Smooth muscle cell (in vitro differentiated cells): ENCODE results near the gene HDHD5. TPM values are rescaled to one million over a fixed set of nuclear protein-coding genes. Genes with fewer than 3 reads are reported as not detected.
"Not testable (repeated sequence)": the region's sequence is repeated elsewhere in the genome, so short reads cannot be mapped to it uniquely, and the experiment has no call there.

Source experiments
- DNase-seq: peaks from one replicate; lab custom pipeline; 2025; ENCODE audit not compliant: unreplicated experiment; lab: John Stamatoyannopoulos, UW
- H2AFZ ChIP-seq: fragments of 200-600 bp; sonication (generic); 2 replicates; pipeline ENCODE4 v1.6.0; 2016; ENCODE audit warnings: antibody characterized with exemption, low read depth, mild to moderate bottlenecking
- H3F3A ChIP-seq: fragments of 200-600 bp; sonication (generic); 2 replicates; pipeline ENCODE4 v1.6.0; 2017; ENCODE audit warnings: antibody characterized with exemption, low read depth
- H3K27ac ChIP-seq: fragments of 200-600 bp; sonication (generic); 2 replicates; pipeline ENCODE4 v1.5.1; 2016; ENCODE audit warnings: low read depth, mild to moderate bottlenecking
- H3K27me3 ChIP-seq: fragments of 200-600 bp; sonication (generic); 2 replicates; pipeline ENCODE4 v1.6.1; 2016; ENCODE audit warnings: low read depth, mild to moderate bottlenecking
- H3K36me3 ChIP-seq: fragments of 200-600 bp; sonication (generic); 2 replicates; pipeline ENCODE4 v1.5.1; 2016; ENCODE audit warnings: low read depth
- H3K4me1 ChIP-seq: fragments of 200-600 bp; sonication (generic); 2 replicates; pipeline ENCODE4 v1.5.1; 2016; ENCODE audit warnings: low read depth
- H3K4me2 ChIP-seq: fragments of 200-600 bp; sonication (generic); 2 replicates; pipeline ENCODE4 v1.6.0; 2016; ENCODE audit warnings: mild to moderate bottlenecking
- H3K4me3 ChIP-seq: fragments of 200-600 bp; sonication (generic); 2 replicates; pipeline ENCODE4 v1.5.1; 2016; ENCODE audit warnings: mild to moderate bottlenecking
- H3K79me2 ChIP-seq: fragments of 200-600 bp; sonication (generic); 2 replicates; pipeline ENCODE4 v1.6.0; 2016; ENCODE audit warnings: low read depth, mild to moderate bottlenecking
- H3K9ac ChIP-seq: fragments of 200-600 bp; sonication (generic); 2 replicates; pipeline ENCODE4 v1.6.0; 2016; ENCODE audit warnings: low read depth
- H3K9me3 ChIP-seq: fragments of 200-600 bp; sonication (generic); replicated peaks from 2 replicates; pipeline ENCODE4 v1.5.1; 2016; ENCODE audit warnings: low read depth
- H4K20me1 ChIP-seq: fragments of 200-600 bp; sonication (generic); 2 replicates; pipeline ENCODE4 v1.6.0; 2016; ENCODE audit warnings: low read depth
- CTCF ChIP-seq: fragments of 200-600 bp; sonication (generic); IDR thresholded peaks from 2 replicates; pipeline ENCODE4 v1.5.1; 2017; ENCODE audit warnings: borderline replicate concordance, mild to moderate bottlenecking, antibody characterized with exemption; ENCODE audit not compliant: insufficient read depth, poor library complexity, severe bottlenecking
- WGBS: methylation state at CpG from one replicate; pipeline ENCODE4 v1.1.7; 2016; ENCODE audit warnings: low lambda C conversion rate; 5-methylcytosine and 5-hydroxymethylcytosine counted together
- polyA plus RNA-seq: library from polyadenylated mRNA; unstranded; fragments of >200 nt; fragmentation: Nextera tagmentation; extraction: Ambion mirVana; gene quantifications from 2 replicates; pipeline ENCODE4 v1.2.1, GENCODE V29; 2016
- total RNA-seq: library from RNA; depleted of rRNA; stranded (reverse); fragments of >200 nt; gene quantifications from 2 replicates; pipeline ENCODE4 v1.2.3, GENCODE V29; 2014

HDHD5 gene
- total and polyA plus RNA-seq, 2 experiments from 2014 or later = 25.5 to 52.1 TPM

- no peak overlapping the region for H2AFZ ChIP-seq
- H3K79me2 ChIP-seq = peaks cover 50% of the 10 kb centered on the region
- H3K4me1 ChIP-seq = peaks cover 4% of the 10 kb centered on the region
- H3K27ac ChIP-seq = no peak overlapping the region
- H3K9ac ChIP-seq = no peak overlapping the region
- H3F3A ChIP-seq = no peaks in the 10 kb centered on the region
- no peaks in the 10 kb centered on the region for H3K36me3 ChIP-seq
- no peak for TF ChIP-seq CTCF
- no peaks in the 10 kb centered on the region for H3K9me3 ChIP-seq
- peaks cover 88% of the 10 kb centered on the region for H4K20me1 ChIP-seq
- no peak for DNase-seq
- no peak overlapping the region for H3K4me3 ChIP-seq
- H3K4me2 ChIP-seq = no peak overlapping the region
- no peaks in the 10 kb centered on the region for H3K27me3 ChIP-seq
- 93% methylated on average over 6 of the region's 6 CpGs for WGBS
Observed at GRCh38 chr22:17152340-17152739, 6.7 kb downstream of the HDHD5 start.

- no peak overlapping the region for H3K27ac ChIP-seq
- WGBS = 95% methylated on average over 9 of the region's 9 CpGs
- H3K9ac ChIP-seq = no peak overlapping the region
- H3K4me1 ChIP-seq = no peaks in the 10 kb centered on the region
- H3F3A ChIP-seq = no peaks in the 10 kb centered on the region
- no peaks in the 10 kb centered on the region for H3K27me3 ChIP-seq
- H3K4me2 ChIP-seq = no peak overlapping the region
- no peak overlapping the region for H2AFZ ChIP-seq
- H3K4me3 ChIP-seq = no peak overlapping the region
- no peak for DNase-seq
- H3K79me2 ChIP-seq = peaks cover 21% of the 10 kb centered on the region
- H4K20me1 ChIP-seq = peaks cover 80% of the 10 kb centered on the region
- H3K9me3 ChIP-seq = no peaks in the 10 kb centered on the region
- TF ChIP-seq CTCF = no peak
- H3K36me3 ChIP-seq = no peaks in the 10 kb centered on the region
Observed at GRCh38 chr22:17149076-17149815, 9.8 kb downstream of the HDHD5 start.

- H3K79me2 ChIP-seq, H3F3A ChIP-seq, H3K4me1 ChIP-seq, DNase-seq, H3K27ac ChIP-seq, H3K4me2 ChIP-seq, H2AFZ ChIP-seq, H3K27me3 ChIP-seq, H3K4me3 ChIP-seq, H3K9me3 ChIP-seq, H3K9ac ChIP-seq, H3K36me3 ChIP-seq: not testable (repeated sequence)
- WGBS = 96% methylated on average over 30 of the region's 30 CpGs
- H4K20me1 ChIP-seq = peaks cover 62% of the 10 kb centered on the region
Observed at GRCh38 chr22:17147458-17147857, 11.6 kb downstream of the HDHD5 start.

- DNase-seq = no peak
- no peaks in the 10 kb centered on the region for H3K27me3 ChIP-seq
Observed at GRCh38 chr22:17145021-17145680, 13.9 kb downstream of the HDHD5 start.

More at GRCh38 chr22:17145021-17145680, 13.9 kb downstream of the HDHD5 start:
- no peak overlapping the region for H3K9ac ChIP-seq
- H3K79me2 ChIP-seq = no peaks in the 10 kb centered on the region
- WGBS = over 99% methylated on average over 7 of the region's 8 CpGs
- no peak overlapping the region for H3K27ac ChIP-seq
- peaks cover 51% of the 10 kb centered on the region for H4K20me1 ChIP-seq
- no peaks in the 10 kb centered on the region for H3K36me3 ChIP-seq
- TF ChIP-seq CTCF = no peak
- no peaks in the 10 kb centered on the region for H3K4me1 ChIP-seq
- H3K4me3 ChIP-seq = no peak overlapping the region
- H2AFZ ChIP-seq = no peak overlapping the region
- no peaks in the 10 kb centered on the region for H3K9me3 ChIP-seq
- H3K4me2 ChIP-seq = no peak overlapping the region
- no peaks in the 10 kb centered on the region for H3F3A ChIP-seq
